HCT116 (cell line): ENCODE results near the gene PGPEP1.

ENCODE experiments used
- CEBPB ChIP-seq: IDR thresholded peaks from 2 replicates; pipeline ENCODE4 v1.6.1; 2012; ENCODE audit warnings: low read depth
- CTCF ChIP-seq, 3 experiments: fragments of 200-600 bp in 1 of 3; sonication (generic) in 1 of 3; IDR thresholded peaks in 2 of 3; conservative IDR thresholded peaks in 1 of 3; 2 replicates each; pipeline ENCODE4 v1.5.1; 2012 to 2017; ENCODE audit warnings: low read depth in 2 of 3, low read length in 2 of 3, antibody characterized with exemption in 1 of 3, borderline replicate concordance in 1 of 3, control low read depth in 1 of 3, mild to moderate bottlenecking in 1 of 3, mixed read lengths in 1 of 3, mixed run types in 1 of 3, moderate library complexity in 1 of 3; ENCODE audit not compliant: insufficient read depth in 1 of 3
- EZH2 ChIP-seq: fragments of 200-600 bp; sonication (generic); IDR thresholded peaks from 2 replicates; pipeline ENCODE4 v1.6.1; 2017; ENCODE audit warnings: antibody characterized with exemption, mixed run types
- JUND ChIP-seq: IDR thresholded peaks from 2 replicates; pipeline ENCODE4 v1.6.1; 2012
- POLR2AphosphoS5 ChIP-seq: IDR thresholded peaks from 2 replicates; pipeline ENCODE4 v1.6.1; 2011; ENCODE audit warnings: mild to moderate bottlenecking, low read depth, low read length, moderate library complexity
- SP1 ChIP-seq: IDR thresholded peaks from 2 replicates; pipeline ENCODE4 v1.6.1; 2012; ENCODE audit warnings: low read depth
- SRF ChIP-seq: IDR thresholded peaks from 2 replicates; pipeline ENCODE4 v1.6.1; 2012; ENCODE audit warnings: low read depth
- ZBTB33 ChIP-seq: IDR thresholded peaks from 2 replicates; pipeline ENCODE4 v1.6.1; 2011; ENCODE audit warnings: mild to moderate bottlenecking, low read length, moderate library complexity; ENCODE audit not compliant: insufficient replicate concordance; ENCODE audit errors: extremely low read depth
- ZFX ChIP-seq: fragments of 450-650 bp; IDR thresholded peaks from 2 replicates; pipeline ENCODE4 v1.6.1; 2017
- ZNF274 ChIP-seq: fragments of 200-500 bp; sonication (Bioruptor generic); IDR thresholded peaks from 2 replicates; pipeline ENCODE4 v1.6.1; 2014; ENCODE audit warnings: mild to moderate bottlenecking, low read depth, low read length, inconsistent platforms

GRCh38 chr19:18333680-18334079 lies 6.7 kb upstream of the PGPEP1 start:
- TF ChIP-seq CTCF (IDR thresholded peaks at IDR 0.05 in 2 of 3, conservative IDR thresholded peaks at IDR 0.05 in 1 of 3; ENCODE audit: borderline replicate concordance in 1 of 3, insufficient read depth in 1 of 3, low read depth in 2 of 3, low read length in 2 of 3) = no peak
- no peak for TF ChIP-seq SP1
- no peak for TF ChIP-seq EZH2
- no peak for TF ChIP-seq POLR2AphosphoS5
- no peak for TF ChIP-seq SRF
- no peak for TF ChIP-seq ZBTB33
- no peak for TF ChIP-seq CEBPB
- no peak for TF ChIP-seq JUND
- TF ChIP-seq ZNF274 = no peak
- TF ChIP-seq ZFX = no peak
